ENCODE measurements around the gene CACNA1B.

CACNA1B gene

GRCh38 chr9:138040446-138041430, 163.2 kb downstream of the CACNA1B start:
- DNase-seq (ENCODE audit: low spot score) = no peak

- no peak for DNase-seq (ENCODE audit: low spot score)
Measured at GRCh38 chr9:138042146-138042545, 164.6 kb downstream of the CACNA1B start.

DNA sequence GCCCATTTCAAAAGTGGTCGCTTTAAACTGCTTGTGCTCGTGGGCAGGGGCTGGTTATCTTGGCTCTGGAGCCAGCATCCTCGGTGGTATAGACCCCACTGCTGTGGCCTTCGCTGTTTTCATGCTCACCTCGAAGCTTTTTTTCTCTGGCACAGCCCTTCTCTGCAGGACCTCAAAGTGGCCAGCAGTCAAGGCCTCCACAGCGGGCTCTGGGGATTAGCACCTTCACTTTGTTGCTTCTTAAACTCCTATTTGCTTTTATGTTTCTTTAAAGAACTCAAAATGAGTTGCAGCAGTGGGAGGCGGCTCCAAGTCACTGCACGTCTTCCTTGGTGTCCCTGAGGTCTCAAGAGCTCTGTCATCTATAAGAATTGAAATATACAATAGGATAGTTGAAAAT, 165.1 kb downstream of the CACNA1B start:
- DNase-seq (ENCODE audit: low spot score) = no peak

GRCh38 chr9:138043061-138043410, 165.5 kb downstream of the CACNA1B start:
- DNase-seq (ENCODE audit: low spot score) = no peak

DNA sequence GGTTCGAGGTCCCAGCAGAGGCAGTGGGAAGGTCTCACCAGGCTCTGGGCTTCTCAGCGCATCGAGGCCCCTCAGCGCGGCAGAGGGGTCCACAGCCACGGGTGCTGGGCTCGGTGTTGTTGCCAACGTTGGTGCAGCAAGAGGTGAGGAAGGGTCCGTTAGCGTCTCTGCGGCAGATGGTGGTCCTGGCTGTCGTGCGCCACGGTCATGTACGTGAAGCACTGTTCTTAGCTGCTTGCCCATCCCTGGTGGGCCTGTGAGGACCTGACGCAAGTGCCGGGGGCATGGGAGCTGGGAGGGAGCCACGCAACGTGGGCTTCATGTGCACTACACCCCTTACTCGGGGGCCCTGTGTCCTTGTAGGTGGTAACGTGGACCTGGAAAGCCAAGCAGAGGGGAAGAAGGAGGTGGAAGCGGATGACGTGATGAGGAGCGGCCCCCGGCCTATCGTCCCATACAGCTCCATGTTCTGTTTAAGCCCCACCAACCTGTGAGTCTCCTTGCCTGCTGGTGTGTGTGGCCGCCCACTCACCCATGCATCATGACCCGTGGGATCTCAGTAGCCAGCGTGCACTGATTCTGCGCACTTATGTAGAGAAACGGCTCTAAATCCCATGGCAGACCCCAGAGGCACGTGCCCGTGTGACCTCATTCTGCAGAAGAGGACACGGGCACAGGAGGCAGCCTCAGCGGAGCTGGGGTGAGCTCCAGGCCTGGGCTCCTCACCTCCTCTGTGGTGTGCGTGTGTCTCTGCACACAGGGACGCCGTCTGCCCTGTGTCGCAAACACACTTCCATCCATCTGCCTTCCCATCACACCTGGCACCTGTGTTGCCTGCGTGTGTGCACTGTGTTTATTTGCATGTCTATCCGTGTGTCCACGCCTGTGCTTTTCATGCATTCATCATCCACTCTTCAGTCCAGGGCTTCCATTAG, 166.1 kb downstream of the CACNA1B start:
- no peak for DNase-seq (ENCODE audit: low spot score)

- no peak for DNase-seq (ENCODE audit: low spot score)
Measured at GRCh38 chr9:138044485-138045383, 167.2 kb downstream of the CACNA1B start.

DNA sequence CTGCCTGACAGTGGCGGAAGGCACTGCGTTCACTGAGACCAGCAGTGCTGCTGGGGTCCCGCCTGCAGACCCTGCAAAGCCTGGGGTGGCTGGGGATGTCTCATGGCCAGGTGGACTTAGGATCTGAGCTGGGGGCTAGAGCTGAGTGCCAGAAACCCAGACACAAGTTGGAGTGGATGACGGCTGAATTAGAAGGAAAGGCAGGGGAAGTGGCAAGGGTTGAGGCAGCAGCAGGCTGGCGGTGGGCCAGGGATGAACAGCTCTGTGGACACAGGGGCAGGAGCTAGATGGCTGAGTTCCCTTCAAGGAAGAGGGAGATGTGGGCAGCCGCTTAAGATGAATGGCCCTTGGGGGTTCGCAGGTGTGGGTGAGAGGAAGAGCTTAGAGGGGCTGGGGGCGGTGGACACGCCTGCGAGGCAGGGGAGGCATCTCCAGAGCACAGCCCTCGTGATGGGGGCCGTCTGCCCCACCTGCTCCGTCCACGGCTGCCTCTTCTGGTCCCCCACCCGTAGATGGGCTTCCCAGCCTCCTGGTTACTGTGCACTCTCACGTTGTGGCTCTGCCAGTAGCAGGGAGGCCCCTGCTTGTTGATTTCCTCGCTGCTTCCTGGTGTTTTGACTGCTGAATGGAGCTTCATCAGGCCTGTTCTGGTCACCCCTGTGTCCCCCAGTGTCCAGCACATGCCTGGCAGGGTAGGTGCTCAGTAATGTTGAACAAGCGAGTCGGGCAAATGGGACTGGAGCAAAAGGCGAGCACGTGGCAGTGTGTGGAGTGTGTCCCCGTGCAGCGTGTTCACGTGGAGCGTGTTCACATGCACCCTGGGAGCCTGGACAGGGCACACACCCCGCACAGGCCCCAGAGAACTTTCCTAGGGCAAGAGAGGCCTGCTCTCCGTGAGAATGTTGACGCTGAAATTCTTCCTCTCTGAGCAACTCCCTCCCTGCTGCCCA, 168.2 kb downstream of the CACNA1B start:
- DNase-seq (ENCODE audit: low spot score) = no peak

- DNase-seq (ENCODE audit: low spot score) = no peak
Measured at GRCh38 chr9:138046641-138047301, 169.2 kb downstream of the CACNA1B start.

GRCh38 chr9:138047469-138048040, 170.0 kb downstream of the CACNA1B start:
- DNase-seq (ENCODE audit: low spot score) = no peak

GRCh38 chr9:138048184-138048583, 170.6 kb downstream of the CACNA1B start:
- no peak for DNase-seq (ENCODE audit: low spot score)

DNA sequence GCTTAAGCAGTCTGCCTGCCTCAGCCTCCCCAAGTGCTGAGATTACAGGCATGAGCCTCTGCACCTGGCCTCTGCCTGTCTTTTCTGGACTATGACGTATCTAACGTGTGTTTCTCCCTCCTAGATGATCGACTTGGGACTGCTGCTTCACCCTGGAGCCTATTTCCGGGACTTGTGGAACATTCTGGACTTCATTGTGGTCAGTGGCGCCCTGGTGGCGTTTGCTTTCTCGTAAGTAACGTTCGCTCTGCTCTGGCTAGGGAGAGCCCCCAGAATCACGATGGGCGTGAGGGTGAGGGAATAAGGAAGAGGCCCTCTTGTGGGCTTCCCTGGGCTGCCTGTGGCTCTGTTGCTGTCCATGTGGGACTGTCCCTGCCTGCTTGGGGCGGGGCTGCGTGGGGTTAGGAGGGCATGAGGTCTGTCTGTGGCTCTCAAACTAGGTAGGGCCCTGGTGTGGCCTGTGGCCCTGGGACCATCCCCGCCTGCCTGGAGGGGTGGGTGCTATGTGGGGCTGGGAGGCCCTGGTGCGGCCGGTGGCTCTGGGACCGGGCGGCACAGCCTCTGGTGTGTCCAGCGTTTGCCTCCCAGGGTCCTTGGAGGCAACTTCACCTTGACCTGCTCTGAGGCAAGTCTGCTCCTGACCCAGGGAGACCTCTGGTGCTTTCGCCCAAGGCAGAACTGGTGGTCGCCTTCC, 171.7 kb downstream of the CACNA1B start:
- DNase-seq (ENCODE audit: low spot score) = no peak

DNA sequence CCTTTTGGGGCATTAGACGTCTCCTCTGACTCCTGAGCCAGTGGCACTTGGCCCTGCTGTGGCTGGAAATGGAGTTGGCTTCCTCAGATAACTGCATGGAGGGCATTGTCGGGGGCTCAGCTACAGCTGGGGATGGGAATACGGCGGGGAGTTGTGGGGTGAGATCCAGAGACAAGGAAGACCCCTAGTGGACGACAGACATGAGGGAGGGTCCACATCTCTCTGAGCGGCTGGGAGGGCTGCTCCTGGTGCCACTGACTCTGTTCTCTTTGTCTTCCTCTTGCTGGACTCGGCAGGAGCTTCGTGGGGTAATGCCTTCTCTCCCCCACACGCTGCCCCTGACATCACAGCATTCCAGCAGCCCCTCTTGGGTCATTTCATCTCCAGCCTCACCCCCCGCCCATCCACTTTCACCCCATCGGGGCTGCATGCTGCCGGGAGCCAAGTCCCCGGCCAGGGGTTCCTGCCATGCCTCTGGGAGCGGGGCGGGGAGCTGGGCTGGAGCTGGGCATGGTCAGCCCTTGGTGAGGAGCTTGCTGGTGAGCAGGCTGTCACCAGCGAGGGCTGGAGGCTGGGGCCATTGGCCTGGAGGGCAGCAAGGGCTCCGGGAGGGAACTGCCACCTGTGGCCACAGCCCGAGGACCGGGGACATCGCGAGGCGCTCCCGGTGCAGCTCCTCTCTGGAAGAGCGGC, 172.3 kb downstream of the CACNA1B start:
- no peak for DNase-seq (ENCODE audit: low spot score)

DNA sequence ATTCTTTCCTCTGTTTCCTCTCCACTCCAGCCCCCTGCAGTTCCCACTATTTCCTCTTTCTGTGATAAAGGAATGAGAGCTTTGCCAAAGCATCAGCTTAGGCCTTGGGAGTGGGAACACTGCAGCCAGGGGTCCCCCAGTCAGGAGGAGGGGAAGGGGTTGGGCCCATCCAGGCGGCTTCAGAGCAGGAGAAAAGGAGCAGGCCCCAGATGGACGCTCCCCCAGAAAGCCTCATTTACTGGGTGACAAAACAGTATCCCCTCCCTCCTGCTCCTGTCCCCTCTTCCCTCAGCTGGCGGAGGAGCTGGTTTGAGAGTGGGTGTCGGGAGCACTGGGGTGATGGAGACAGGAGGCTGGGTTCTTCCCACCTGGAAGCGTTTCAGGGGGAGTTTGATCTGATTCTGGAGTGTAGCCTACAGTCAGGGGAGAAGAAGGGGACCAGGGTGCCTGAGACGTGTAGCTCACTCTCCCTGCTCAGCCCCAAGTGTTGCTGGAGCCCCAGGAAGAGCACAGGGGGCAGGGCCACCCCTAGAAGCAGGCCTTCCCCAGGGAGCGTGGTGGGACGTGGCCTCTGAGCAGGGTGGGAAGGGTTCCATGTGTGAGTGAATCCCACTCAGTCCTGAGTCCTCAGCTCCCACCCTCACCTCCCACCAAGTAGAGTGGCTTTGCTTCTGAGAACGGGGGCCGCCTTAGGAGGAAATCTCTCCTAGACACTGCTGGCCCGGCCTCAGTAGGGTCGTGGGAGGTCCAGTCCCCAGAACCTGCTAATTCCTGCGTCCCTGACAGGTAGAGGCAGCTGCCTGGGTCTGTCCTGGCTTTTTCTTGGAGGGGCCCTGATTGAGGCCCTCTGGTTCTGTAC, 173.1 kb downstream of the CACNA1B start:
- DNase-seq (ENCODE audit: low spot score) = no peak

GRCh38 chr9:138051586-138052321, 174.2 kb downstream of the CACNA1B start:
- no peak for DNase-seq (ENCODE audit: low spot score)

DNA sequence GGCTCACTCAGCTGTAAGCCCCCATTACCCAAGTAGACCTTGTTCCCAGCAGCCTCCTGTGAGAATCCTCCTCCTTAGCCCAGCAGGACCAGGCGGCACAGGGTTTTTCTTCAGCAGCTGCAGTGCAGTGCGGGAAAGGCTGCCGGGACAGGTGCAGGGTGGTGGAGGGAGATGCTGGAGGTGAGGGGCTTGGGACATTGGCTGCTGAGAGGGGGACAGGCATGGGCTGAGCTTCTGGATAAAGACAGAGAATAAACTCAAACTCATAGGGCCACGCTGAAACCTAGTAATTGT, 174.7 kb downstream of the CACNA1B start:
- no peak for DNase-seq (ENCODE audit: low spot score)

DNA sequence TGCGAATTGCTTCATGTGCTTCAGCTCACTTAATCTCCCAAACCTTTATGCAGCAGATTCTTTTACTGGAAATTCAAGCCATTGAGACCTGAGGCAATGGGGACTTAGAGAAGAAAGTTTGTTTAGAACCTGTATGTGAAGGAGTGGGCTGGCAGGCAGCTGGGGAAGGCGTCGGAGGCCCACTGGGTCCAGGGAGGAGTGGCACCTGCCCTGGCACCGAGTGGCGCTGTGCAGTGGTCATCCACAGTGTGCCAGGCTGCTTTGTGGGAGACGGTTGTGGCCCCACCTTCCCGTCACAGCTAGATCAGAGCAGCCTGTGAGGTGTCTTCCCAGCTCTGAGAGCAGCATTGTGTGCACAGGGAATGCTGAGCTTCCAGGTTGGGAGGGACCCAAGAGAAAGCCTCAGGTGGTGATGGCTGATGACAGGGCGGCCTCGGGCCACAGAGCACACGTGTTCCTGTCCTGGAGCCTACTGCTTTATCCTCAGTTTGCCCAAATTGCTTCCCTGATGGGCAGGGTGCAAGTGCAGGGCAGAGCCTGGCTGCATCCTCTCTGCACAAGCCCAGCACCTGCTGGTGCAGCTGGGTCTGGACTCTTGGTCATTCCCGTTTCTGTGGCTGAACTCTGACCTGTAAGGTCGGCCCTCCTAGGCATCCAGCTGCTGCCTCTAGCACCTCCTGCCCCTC, 175.2 kb downstream of the CACNA1B start:
- no peak for DNase-seq (ENCODE audit: low spot score)

All from RKO (cell line).